Panc1 (cell line): ENCODE data around the gene DENND2A. TPM values are rescaled to one million over a fixed set of nuclear protein-coding genes. Genes with fewer than 3 reads are reported as not detected.

Source experiments
- ATAC-seq: fragments of 200-7000 bp; cut with Tn5 transposase; 2 replicates; pipeline ENCODE4 v1.9.1; 2020; ENCODE audit warnings: mild to moderate bottlenecking, moderate library complexity
- BruUV-seq: library from RNA; stranded (reverse); fragments of 400-500 nt; replicated peaks from 2 replicates; lab custom pipeline; 2021; lab: Mats Ljungman, UMichigan
- CTCF ChIA-PET: fragments of 300-600 bp; sonication (Branson Sonifier 250); formaldehyde crosslinking; loops from one replicate; lab custom pipeline; 2022; ENCODE audit warnings: antibody characterized with exemption; lab: Charles Lee
- POLR2A ChIA-PET: fragments of 300-600 bp; sonication (Branson Sonifier 250); formaldehyde crosslinking; loops from one replicate; lab custom pipeline; 2022; ENCODE audit warnings: antibody characterized with exemption; lab: Charles Lee
- DNase-seq: peaks from one replicate; pipeline ENCODE4 v3.0.0-alpha.2; 2010; ENCODE audit warnings: low read depth, low spot score
- H3K27ac ChIP-seq: 2 replicates; pipeline ENCODE4 v1.5.1; 2011; ENCODE audit warnings: mild to moderate bottlenecking, low read length, inconsistent platforms
- H3K27me3 ChIP-seq: fragments of 200-500 bp; sonication (Bioruptor generic); 2 replicates; pipeline ENCODE4 v1.6.0; 2014; ENCODE audit warnings: low read length, inconsistent platforms; ENCODE audit not compliant: control insufficient read depth, insufficient read depth
- H3K36me3 ChIP-seq: fragments of 200-500 bp; sonication (Bioruptor generic); 2 replicates; pipeline ENCODE4 v1.5.1; 2014; ENCODE audit warnings: inconsistent platforms, mild to moderate bottlenecking, low read length, moderate library complexity; ENCODE audit not compliant: control insufficient read depth, insufficient read depth
- H3K4me1 ChIP-seq: 2 replicates; pipeline ENCODE4 v1.5.1; 2011; ENCODE audit warnings: inconsistent platforms, mild to moderate bottlenecking, low read length, moderate library complexity; ENCODE audit not compliant: control insufficient read depth, insufficient read depth
- H3K4me3 ChIP-seq, 2 experiments: 2 replicates each; pipeline ENCODE4 v1.5.1; 2011 to 2012; ENCODE audit warnings: low read depth in 2 of 2, low read length in 2 of 2, mild to moderate bottlenecking in 2 of 2, inconsistent platforms in 1 of 2, moderate library complexity in 1 of 2
- H3K9me3 ChIP-seq: fragments of 200-500 bp; sonication (Bioruptor generic); 2 replicates; pipeline ENCODE4 v1.5.1; 2014; ENCODE audit warnings: low read depth, mild to moderate bottlenecking, inconsistent platforms, low read length, moderate library complexity; ENCODE audit not compliant: control insufficient read depth, insufficient read depth
- CTCF ChIP-seq: fragments of 450-650 bp; IDR thresholded peaks from 2 replicates; pipeline ENCODE4 v1.5.1; 2017; ENCODE audit warnings: mild to moderate bottlenecking
- POLR2AphosphoS5 ChIP-seq: IDR thresholded peaks from 2 replicates; pipeline ENCODE4 v1.6.1; 2012; ENCODE audit warnings: mild to moderate bottlenecking, low read depth, low read length, moderate library complexity
- SIN3A ChIP-seq: IDR thresholded peaks from 2 replicates; pipeline ENCODE4 v1.6.1; 2012; ENCODE audit warnings: low read depth, mild to moderate bottlenecking, low read length, moderate library complexity, borderline replicate concordance; ENCODE audit not compliant: insufficient read depth
- TCF7L2 ChIP-seq: IDR thresholded peaks from 2 replicates; pipeline ENCODE4 v1.6.1; 2011; ENCODE audit warnings: mild to moderate bottlenecking, low read depth, low read length, inconsistent platforms
- in situ Hi-C: cut with HindIII; loops from 2 replicates; pipeline ENCODE4 v1.10.0; 2016; ENCODE audit warnings: low sequenced_read_pairs, low pct_unique_long_range_greater_than_20kb
- intact Hi-C: fragments of 100-400 bp; cut with micrococcal nuclease; formaldehyde crosslinking; loops from one replicate; pipeline ENCODE4 v1.10.0; 2022; ENCODE audit not compliant: unreplicated experiment
- total RNA-seq: library from RNA; stranded (reverse); gene quantifications from one replicate; pipeline ENCODE4 v1.2.1, GENCODE V29; 2021; ENCODE audit not compliant: unreplicated experiment
- TF ChIP-seq, protein P1 (sequence below), 2 experiments: IDR thresholded peaks; 2 replicates each; pipeline ENCODE4 v1.6.1; 2011 to 2012; ENCODE audit warnings: low read depth in 2 of 2, control low read depth in 1 of 2, low read length in 1 of 2, mild to moderate bottlenecking in 1 of 2, moderate library complexity in 1 of 2; ENCODE audit not compliant: insufficient read depth in 1 of 2

The DENND2A gene
- total RNA-seq, 1 experiment from 2014 or later: 1.4 TPM

DNA sequence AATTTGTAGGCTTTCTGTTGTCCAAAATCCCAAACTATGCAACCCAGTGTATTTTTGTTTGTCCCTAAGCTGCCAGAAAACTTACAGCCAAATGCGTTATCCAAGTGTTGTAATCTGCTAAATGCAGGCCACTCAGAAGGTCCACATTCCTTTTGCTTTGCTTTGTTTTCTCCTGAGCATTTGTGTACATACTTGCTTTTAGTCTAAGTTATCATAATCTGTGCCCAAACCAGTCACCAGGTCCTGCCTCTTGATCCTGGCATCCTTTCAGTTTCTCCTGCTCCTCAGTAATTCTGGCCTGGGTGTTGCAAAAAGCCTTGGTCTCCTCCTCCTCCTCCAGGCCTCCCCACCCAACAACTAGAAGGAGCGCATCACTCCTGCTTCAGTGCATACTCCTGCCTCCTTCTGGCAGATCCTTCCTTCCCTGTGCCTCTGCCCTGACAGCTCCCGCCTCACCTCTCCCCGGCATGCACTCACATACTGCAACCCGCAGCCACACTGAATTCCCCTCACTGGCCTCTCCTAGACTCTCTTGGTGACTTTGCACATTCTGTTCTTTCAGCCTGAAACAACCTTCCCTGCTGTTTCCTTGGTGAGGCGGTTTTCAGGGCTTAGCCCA is 2.3 kb downstream of the DENND2A start:
- peak; percentile 32; the same call in 1 of the 2 replicates for ATAC-seq

GRCh38 chr7:140637400-140637799 is 3.2 kb downstream of the DENND2A start:
- POLR2A ChIA-PET: no interaction called here
- CTCF ChIA-PET: no interaction called here

More for the DNA sequence above, 2.3 kb downstream of the DENND2A start:
- intact Hi-C loops: no loop called here
- in situ Hi-C loops: no loop called here
- DNase-seq: no peak
- ChIA-PET POLR2A (no interaction called here), CTCF (no interaction called here)
- BruUV-seq: no TSS peak
- Histone ChIP-seq H3K36me3 (no peaks in the 10 kb centered on the region), H3K4me3 (no peak overlapping the region), H3K27ac (no peak overlapping the region), H3K27me3 (peaks cover 3% of the 10 kb centered on the region; the same call in 1 of the 2 replicates), H3K9me3 (no peaks in the 10 kb centered on the region), H3K4me1 (no peaks in the 10 kb centered on the region)
- TF ChIP-seq CTCF: no peak

More at GRCh38 chr7:140637400-140637799, 3.2 kb downstream of the DENND2A start:
- DNase-seq (no peak), ATAC-seq (no peak)
- H3K4me3 ChIP-seq: no peak overlapping the region
- H3K27ac ChIP-seq: no peak overlapping the region
- in situ Hi-C loops (no loop called here), intact Hi-C loops (no loop called here)
- H3K9me3 ChIP-seq: no peaks in the 10 kb centered on the region
- TF ChIP-seq POLR2AphosphoS5 (no peak), CTCF (no peak), TCF7L2 (no peak), SIN3A (no peak)
- TF ChIP-seq, protein P1, sequence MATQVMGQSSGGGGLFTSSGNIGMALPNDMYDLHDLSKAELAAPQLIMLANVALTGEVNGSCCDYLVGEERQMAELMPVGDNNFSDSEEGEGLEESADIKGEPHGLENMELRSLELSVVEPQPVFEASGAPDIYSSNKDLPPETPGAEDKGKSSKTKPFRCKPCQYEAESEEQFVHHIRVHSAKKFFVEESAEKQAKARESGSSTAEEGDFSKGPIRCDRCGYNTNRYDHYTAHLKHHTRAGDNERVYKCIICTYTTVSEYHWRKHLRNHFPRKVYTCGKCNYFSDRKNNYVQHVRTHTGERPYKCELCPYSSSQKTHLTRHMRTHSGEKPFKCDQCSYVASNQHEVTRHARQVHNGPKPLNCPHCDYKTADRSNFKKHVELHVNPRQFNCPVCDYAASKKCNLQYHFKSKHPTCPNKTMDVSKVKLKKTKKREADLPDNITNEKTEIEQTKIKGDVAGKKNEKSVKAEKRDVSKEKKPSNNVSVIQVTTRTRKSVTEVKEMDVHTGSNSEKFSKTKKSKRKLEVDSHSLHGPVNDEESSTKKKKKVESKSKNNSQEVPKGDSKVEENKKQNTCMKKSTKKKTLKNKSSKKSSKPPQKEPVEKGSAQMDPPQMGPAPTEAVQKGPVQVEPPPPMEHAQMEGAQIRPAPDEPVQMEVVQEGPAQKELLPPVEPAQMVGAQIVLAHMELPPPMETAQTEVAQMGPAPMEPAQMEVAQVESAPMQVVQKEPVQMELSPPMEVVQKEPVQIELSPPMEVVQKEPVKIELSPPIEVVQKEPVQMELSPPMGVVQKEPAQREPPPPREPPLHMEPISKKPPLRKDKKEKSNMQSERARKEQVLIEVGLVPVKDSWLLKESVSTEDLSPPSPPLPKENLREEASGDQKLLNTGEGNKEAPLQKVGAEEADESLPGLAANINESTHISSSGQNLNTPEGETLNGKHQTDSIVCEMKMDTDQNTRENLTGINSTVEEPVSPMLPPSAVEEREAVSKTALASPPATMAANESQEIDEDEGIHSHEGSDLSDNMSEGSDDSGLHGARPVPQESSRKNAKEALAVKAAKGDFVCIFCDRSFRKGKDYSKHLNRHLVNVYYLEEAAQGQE (IDR thresholded peaks at IDR 0.05; ENCODE audit: insufficient read depth in 1 of 2, low read depth in 2 of 2, low read length in 1 of 2): no peak
- H3K27me3 ChIP-seq: peaks cover 3% of the 10 kb centered on the region; the same call in 1 of the 2 replicates
- H3K36me3 ChIP-seq: no peaks in the 10 kb centered on the region
- no peaks in the 10 kb centered on the region for H3K4me1 ChIP-seq
- BruUV-seq: no TSS peak
